ENCODE data around the gene PTPRN2. TPM values are rescaled to one million over a fixed set of nuclear protein-coding genes. Genes with fewer than 3 reads are reported as not detected.

Gene PTPRN2
- total and polyA plus RNA-seq, 2 of the 13 experiments (the other 11 are each of a cell fraction or from before 2014, with no cell fraction given): 2.5 to 24.2 TPM

DNA sequence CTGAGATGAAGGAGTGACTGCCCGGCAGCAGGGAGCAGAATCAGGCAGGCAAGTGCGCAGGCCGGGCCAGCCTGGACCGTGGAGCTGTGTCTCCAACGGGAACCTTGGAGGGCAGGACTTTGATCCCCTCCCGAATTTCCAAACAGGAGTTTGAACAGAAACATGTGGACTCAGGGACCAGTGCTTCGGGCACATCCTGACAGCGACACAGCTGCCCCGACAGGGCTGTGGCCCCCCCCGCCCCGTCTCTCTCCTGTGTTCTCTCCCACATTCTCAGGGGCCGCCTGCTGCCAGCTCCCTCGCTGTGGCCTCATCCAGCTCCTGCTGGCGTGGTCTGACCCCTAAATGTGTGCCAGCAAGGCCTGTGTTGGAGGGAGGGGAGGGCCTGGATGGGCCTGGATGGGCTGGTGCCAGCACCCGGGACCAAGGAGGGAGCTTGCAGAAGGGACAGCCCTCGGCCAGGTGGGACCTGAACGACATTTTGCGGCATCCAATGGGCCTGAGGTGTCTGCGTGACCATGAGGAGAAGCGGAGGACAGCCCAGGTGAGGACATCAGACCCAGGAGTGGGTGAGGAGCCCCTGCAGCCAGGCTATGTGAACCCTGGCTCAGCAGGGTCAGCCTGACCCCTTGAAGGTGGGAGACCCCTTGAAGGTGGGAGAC is 1027.9 kb downstream of the PTPRN2 start (continued):
- TF ChIP-seq, protein P1, sequence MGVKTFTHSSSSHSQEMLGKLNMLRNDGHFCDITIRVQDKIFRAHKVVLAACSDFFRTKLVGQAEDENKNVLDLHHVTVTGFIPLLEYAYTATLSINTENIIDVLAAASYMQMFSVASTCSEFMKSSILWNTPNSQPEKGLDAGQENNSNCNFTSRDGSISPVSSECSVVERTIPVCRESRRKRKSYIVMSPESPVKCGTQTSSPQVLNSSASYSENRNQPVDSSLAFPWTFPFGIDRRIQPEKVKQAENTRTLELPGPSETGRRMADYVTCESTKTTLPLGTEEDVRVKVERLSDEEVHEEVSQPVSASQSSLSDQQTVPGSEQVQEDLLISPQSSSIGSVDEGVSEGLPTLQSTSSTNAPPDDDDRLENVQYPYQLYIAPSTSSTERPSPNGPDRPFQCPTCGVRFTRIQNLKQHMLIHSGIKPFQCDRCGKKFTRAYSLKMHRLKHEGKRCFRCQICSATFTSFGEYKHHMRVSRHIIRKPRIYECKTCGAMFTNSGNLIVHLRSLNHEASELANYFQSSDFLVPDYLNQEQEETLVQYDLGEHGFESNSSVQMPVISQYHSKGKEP (CRISPR knock-in tag; IDR thresholded peaks at IDR 0.05): no peak
- TF ChIP-seq ZBTB38 (CRISPR knock-in tag; IDR thresholded peaks at IDR 0.05) (peak; percentile 68), ZNF510 (CRISPR knock-in tag; IDR thresholded peaks at IDR 0.05; ENCODE audit: low read depth) (no peak), RARA (CRISPR knock-in tag; IDR thresholded peaks at IDR 0.05) (no peak; the same call in 1 of the 2 replicates), NR1H2 (CRISPR knock-in tag; IDR thresholded peaks at IDR 0.05; ENCODE audit: borderline replicate concordance, low read depth) (no peak), ZNF17 (CRISPR knock-in tag; IDR thresholded peaks at IDR 0.05) (no peak), THAP8 (CRISPR knock-in tag; IDR thresholded peaks at IDR 0.05; ENCODE audit: borderline replicate concordance) (no peak), RAD21 (CRISPR knock-in tag; IDR thresholded peaks at IDR 0.05) (peak; percentile 25; the same call in 1 of the 2 replicates), ZNF234 (CRISPR knock-in tag; conservative IDR thresholded peaks at IDR 0.05) (no peak), ZBTB25 (CRISPR knock-in tag; IDR thresholded peaks at IDR 0.05) (no peak), CC2D1A (CRISPR knock-in tag; IDR thresholded peaks at IDR 0.05) (no peak), ELF3 (CRISPR knock-in tag; IDR thresholded peaks at IDR 0.05) (peak; percentile 63), MAF1 (CRISPR knock-in tag; IDR thresholded peaks at IDR 0.05; ENCODE audit: borderline replicate concordance) (0 out of 2 replicates have a peak, but pooled peaks have one; percentile 40), KDM3A (CRISPR knock-in tag; IDR thresholded peaks at IDR 0.05; ENCODE audit: low read depth) (no peak), ZNF891 (CRISPR knock-in tag; IDR thresholded peaks at IDR 0.05) (0 out of 2 replicates have a peak, but pooled peaks have one; percentile 35), KDM5B (CRISPR knock-in tag; IDR thresholded peaks at IDR 0.05; ENCODE audit: borderline replicate concordance) (peak; percentile 11; the same call in 1 of the 2 replicates), ZNF878 (CRISPR knock-in tag; IDR thresholded peaks at IDR 0.05) (no peak), ZNF562 (CRISPR knock-in tag; IDR thresholded peaks at IDR 0.05; ENCODE audit: borderline replicate concordance) (no peak), MYNN (CRISPR knock-in tag; IDR thresholded peaks at IDR 0.05; ENCODE audit: low read depth) (no peak), SKI (IDR thresholded peaks at IDR 0.05; ENCODE audit: partially characterized antibody) (peak; percentile 20)
- TF ChIP-seq, protein P2, sequence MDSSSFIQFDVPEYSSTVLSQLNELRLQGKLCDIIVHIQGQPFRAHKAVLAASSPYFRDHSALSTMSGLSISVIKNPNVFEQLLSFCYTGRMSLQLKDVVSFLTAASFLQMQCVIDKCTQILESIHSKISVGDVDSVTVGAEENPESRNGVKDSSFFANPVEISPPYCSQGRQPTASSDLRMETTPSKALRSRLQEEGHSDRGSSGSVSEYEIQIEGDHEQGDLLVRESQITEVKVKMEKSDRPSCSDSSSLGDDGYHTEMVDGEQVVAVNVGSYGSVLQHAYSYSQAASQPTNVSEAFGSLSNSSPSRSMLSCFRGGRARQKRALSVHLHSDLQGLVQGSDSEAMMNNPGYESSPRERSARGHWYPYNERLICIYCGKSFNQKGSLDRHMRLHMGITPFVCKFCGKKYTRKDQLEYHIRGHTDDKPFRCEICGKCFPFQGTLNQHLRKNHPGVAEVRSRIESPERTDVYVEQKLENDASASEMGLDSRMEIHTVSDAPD (CRISPR knock-in tag; IDR thresholded peaks at IDR 0.05): no peak
- TF ChIP-seq, protein P3, sequence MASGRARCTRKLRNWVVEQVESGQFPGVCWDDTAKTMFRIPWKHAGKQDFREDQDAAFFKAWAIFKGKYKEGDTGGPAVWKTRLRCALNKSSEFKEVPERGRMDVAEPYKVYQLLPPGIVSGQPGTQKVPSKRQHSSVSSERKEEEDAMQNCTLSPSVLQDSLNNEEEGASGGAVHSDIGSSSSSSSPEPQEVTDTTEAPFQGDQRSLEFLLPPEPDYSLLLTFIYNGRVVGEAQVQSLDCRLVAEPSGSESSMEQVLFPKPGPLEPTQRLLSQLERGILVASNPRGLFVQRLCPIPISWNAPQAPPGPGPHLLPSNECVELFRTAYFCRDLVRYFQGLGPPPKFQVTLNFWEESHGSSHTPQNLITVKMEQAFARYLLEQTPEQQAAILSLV (CRISPR knock-in tag; IDR thresholded peaks at IDR 0.05; ENCODE audit: borderline replicate concordance): 0 out of 2 replicates have a peak, but pooled peaks have one; percentile 33
- TF ChIP-seq, protein P4, sequence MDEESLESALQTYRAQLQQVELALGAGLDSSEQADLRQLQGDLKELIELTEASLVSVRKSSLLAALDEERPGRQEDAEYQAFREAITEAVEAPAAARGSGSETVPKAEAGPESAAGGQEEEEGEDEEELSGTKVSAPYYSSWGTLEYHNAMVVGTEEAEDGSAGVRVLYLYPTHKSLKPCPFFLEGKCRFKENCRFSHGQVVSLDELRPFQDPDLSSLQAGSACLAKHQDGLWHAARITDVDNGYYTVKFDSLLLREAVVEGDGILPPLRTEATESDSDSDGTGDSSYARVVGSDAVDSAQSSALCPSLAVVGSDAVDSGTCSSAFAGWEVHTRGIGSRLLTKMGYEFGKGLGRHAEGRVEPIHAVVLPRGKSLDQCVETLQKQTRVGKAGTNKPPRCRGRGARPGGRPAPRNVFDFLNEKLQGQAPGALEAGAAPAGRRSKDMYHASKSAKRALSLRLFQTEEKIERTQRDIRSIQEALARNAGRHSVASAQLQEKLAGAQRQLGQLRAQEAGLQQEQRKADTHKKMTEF (CRISPR knock-in tag; IDR thresholded peaks at IDR 0.05): peak; percentile 17; the same call in 1 of the 2 replicates
